Aorta (tissue), 5 donors: ENCODE data around the gene ACTR6. TPM values are rescaled to one million over a fixed set of nuclear protein-coding genes. Genes with fewer than 3 reads are reported as not detected.
"Not testable (repeated sequence)": the region's sequence is repeated elsewhere in the genome, so short reads cannot be mapped to it uniquely, and the experiment has no call there.

Source experiments
- ATAC-seq: fragments of 200-7000 bp; cut with Tn5 transposase; one replicate; pipeline ENCODE4 v1.9.1; 2022; ENCODE audit warnings: moderate library complexity; ENCODE audit not compliant: low FRiP score
- DNase-seq, 2 donors: peaks; one replicate each; pipeline ENCODE4 v3.0.0-alpha.2; 2020
- H3K27ac ChIP-seq, 2 donors: one replicate each; pipeline ENCODE4 v1.5.1; 2013; ENCODE audit warnings: low read length in 2 of 2, mild to moderate bottlenecking in 2 of 2, moderate library complexity in 2 of 2, control low read depth in 1 of 2, inconsistent platforms in 1 of 2, low read depth in 1 of 2
- H3K27me3 ChIP-seq, 2 donors: one replicate each; pipeline ENCODE4 v1.6.1; 2013; ENCODE audit warnings: control low read depth in 1 of 2, low read length in 1 of 2, mild to moderate bottlenecking in 1 of 2, moderate library complexity in 1 of 2; ENCODE audit not compliant: insufficient read depth in 2 of 2, control insufficient read depth in 1 of 2
- H3K36me3 ChIP-seq, 2 donors: one replicate each; pipeline ENCODE4 v1.6.1; 2013; ENCODE audit warnings: control low read depth in 1 of 2, low read length in 1 of 2, mild to moderate bottlenecking in 1 of 2; ENCODE audit not compliant: insufficient read depth in 2 of 2, control insufficient read depth in 1 of 2
- H3K4me1 ChIP-seq, 2 donors: one replicate each; pipeline ENCODE4 v1.6.1; 2013; ENCODE audit warnings: low read length in 2 of 2, control low read depth in 1 of 2, mild to moderate bottlenecking in 1 of 2, moderate library complexity in 1 of 2; ENCODE audit not compliant: insufficient read depth in 2 of 2, control insufficient read depth in 1 of 2
- H3K4me3 ChIP-seq, 2 donors: one replicate each; pipeline ENCODE4 v1.5.1; 2013; ENCODE audit warnings: low read length in 2 of 2, control low read depth in 1 of 2, mild to moderate bottlenecking in 1 of 2
- H3K9me3 ChIP-seq: one replicate; pipeline ENCODE4 v1.6.1; 2013; ENCODE audit warnings: mild to moderate bottlenecking, low read length; ENCODE audit not compliant: control insufficient read depth
- WGBS, 2 donors: extraction: QIAGEN DNeasy Blood & Tissue Kit; methylation state at CpG; one replicate each; pipeline ENCODE4 v1.1.7; 2013; 5-methylcytosine and 5-hydroxymethylcytosine counted together
- intact Hi-C, 2 donors: fragments of 100-400 bp; cut with DNase I; formaldehyde crosslinking; loops; one replicate each; pipeline versions ENCODE4 v1.14.2 to v1.15.0; 2022
- polyA plus RNA-seq, 2 donors: library from polyadenylated mRNA; stranded (reverse); fragments of 200-250 nt; gene quantifications; one replicate each; pipeline ENCODE4 v1.2.3, GENCODE V29; 2013
- total RNA-seq, 2 donors: library from RNA; stranded (reverse); fragmentation: NEBNext Ultra II Directional; extraction: Animal tissue kit (Norgen Biotek cat#: 25700); gene quantifications; one replicate each; pipeline ENCODE4 v1.2.1, GENCODE V29; 2021
- donor health status: healthy with polysubstance abuse.
- donor health status: Bipolar disorder and iron deficiency.
- donor health status: DM: no; HTN: no; CAD: no.
- donor health status: DM: no; HTN: no; CAD: no.
- donor health status: DM: yes; HTN: yes; CAD: no.

Gene ACTR6
- total and polyA plus RNA-seq, 4 donors: 21.4 to 37.7 (median 22.8) TPM

DNA sequence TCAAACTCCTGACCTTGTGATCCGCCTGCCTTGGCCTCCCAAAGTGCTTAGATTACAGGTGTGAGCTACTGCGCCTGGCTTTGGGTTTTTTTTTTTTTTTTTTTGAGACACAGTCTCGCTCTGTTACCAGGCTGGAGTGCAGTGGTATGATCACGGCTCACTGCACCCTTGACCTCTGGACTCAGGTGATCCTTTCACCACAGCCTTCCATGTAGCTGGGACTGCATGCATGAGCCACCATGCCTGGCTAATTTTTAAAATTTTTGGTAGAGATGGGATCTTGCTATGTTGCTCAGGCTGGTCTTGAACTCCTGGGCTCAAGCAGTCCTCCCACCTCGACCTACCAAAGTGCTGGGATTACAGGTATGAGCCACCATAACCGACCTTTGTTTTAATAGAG is 21.6 kb downstream of the ACTR6 start:
- ATAC-seq, H3K4me1 ChIP-seq, H3K9me3 ChIP-seq, intact Hi-C loops, H3K36me3 ChIP-seq, H3K4me3 ChIP-seq, H3K27ac ChIP-seq, DNase-seq, H3K27me3 ChIP-seq: not testable (repeated sequence)
- WGBS, 2 donors: 98% methylated on average over 6 of the region's 6 CpGs

- intact Hi-C loops: no loop called here
- DNase-seq (no peak), ATAC-seq (no peak)
- H3K4me1 ChIP-seq: no peaks in the 10 kb centered on the region
- no peak overlapping the region for H3K4me3 ChIP-seq
- no peaks in the 10 kb centered on the region for H3K27me3 ChIP-seq
- H3K36me3 ChIP-seq: peaks cover 0 to 4% of the 10 kb centered on the region in 2 donors
- no peak overlapping the region for H3K27ac ChIP-seq
- H3K9me3 ChIP-seq: no peaks in the 10 kb centered on the region
These were observed 24.9 kb downstream of the ACTR6 start for GRCh38 chr12:100225491-100225890.

- WGBS, 2 donors: 92 to 93% methylated on average over 5 of the region's 5 CpGs
- intact Hi-C loops: no loop called here
- Histone ChIP-seq H3K27ac (no peak overlapping the region), H3K9me3 (no peaks in the 10 kb centered on the region), H3K36me3 (no peaks in the 10 kb centered on the region), H3K27me3 (no peaks in the 10 kb centered on the region), H3K4me3 (no peak overlapping the region), H3K4me1 (no peaks in the 10 kb centered on the region)
- no peak for DNase-seq
- ATAC-seq: no peak
These were observed 28.5 kb downstream of the ACTR6 start for GRCh38 chr12:100229036-100229635.

- intact Hi-C loops: loop anchor here (10.0 kb wide), 2 partner anchors 325 to 505 kb away; no protein-coding TSS in a partner anchor
- Histone ChIP-seq H3K27me3 (no peaks in the 10 kb centered on the region), H3K4me1 (no peaks in the 10 kb centered on the region), H3K27ac (no peak overlapping the region), H3K4me3 (no peak overlapping the region), H3K36me3 (no peaks in the 10 kb centered on the region), H3K9me3 (no peaks in the 10 kb centered on the region)
- ATAC-seq (no peak), DNase-seq (no peak)
- 73 to 81% methylated on average over 4 of the region's 4 CpGs for WGBS, 2 donors
These were observed 29.3 kb downstream of the ACTR6 start for GRCh38 chr12:100229876-100230275.

- H3K27me3 ChIP-seq, H3K36me3 ChIP-seq, H3K9me3 ChIP-seq, DNase-seq, H3K27ac ChIP-seq, H3K4me3 ChIP-seq, ATAC-seq, H3K4me1 ChIP-seq: not testable (repeated sequence)
- intact Hi-C loops: loop anchor here (10.0 kb wide), 2 partner anchors 323 to 503 kb away; no protein-coding TSS in a partner anchor
- 81 to 82% methylated on average over 3 of the region's 3 CpGs for WGBS, 2 donors
These were observed 31.3 kb downstream of the ACTR6 start for GRCh38 chr12:100231873-100232272.

- intact Hi-C loops: loop anchor here (2.0 to 10.0 kb wide), 3 partner anchors 321 to 501 kb away; no protein-coding TSS in a partner anchor
- H3K4me3 ChIP-seq: no peak overlapping the region
- DNase-seq (no peak), ATAC-seq (peak; percentile 69)
- no peaks in the 10 kb centered on the region for H3K36me3 ChIP-seq
- H3K4me1 ChIP-seq: no peaks in the 10 kb centered on the region
- 17 to 18% methylated on average over 3 of the region's 3 CpGs for WGBS, 2 donors
- H3K9me3 ChIP-seq: no peaks in the 10 kb centered on the region
- H3K27me3 ChIP-seq: no peaks in the 10 kb centered on the region
- no peak overlapping the region for H3K27ac ChIP-seq
These were observed 33.6 kb downstream of the ACTR6 start for GRCh38 chr12:100234166-100234565.

DNA sequence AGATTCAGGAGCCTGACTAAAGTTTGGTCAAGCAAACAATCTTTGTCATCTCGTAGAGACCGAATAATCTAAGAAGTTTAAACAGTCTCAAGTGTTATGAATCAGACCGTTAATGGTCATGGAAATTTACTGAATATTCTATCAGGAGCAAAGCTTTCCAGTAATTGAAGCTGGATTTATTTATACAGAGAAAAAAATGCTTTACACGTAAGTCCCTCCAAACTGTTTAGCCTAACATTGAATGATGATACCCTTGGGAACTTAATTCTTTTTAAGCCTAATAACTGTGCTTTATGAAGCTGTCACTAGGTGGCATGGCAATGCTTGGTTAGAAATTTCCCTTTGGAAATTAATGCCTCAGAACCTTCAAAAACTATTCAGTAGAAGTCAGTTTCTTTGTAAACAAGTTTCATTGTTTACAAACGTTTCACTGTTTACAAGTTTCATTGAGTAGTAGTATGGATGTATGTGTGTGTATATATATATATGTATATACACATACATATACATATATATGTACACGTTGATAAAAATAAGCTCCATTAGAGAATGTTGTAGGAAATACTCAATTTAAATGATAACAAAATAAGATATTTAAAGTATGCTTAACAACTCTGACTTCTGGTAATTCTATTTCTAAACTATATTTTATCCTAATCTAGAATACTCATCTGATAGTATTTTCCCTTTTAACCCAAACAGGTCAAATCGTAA is 34.1 kb downstream of the ACTR6 start:
- H3K27me3 ChIP-seq: no peaks in the 10 kb centered on the region
- H3K9me3 ChIP-seq: no peaks in the 10 kb centered on the region
- no peak overlapping the region for H3K4me3 ChIP-seq
- intact Hi-C loops: loop anchor here (2.0 to 10.0 kb wide), 4 partner anchors 320 to 500 kb away; no protein-coding TSS in a partner anchor
- no peaks in the 10 kb centered on the region for H3K36me3 ChIP-seq
- no peaks in the 10 kb centered on the region for H3K4me1 ChIP-seq
- ATAC-seq (peak; percentile 83), DNase-seq (no peak)
- H3K27ac ChIP-seq: no peak overlapping the region
- WGBS, 2 donors: 16 to 22% methylated on average over 7 of the region's 7 CpGs

- H3K4me3 ChIP-seq: no peak overlapping the region
- ATAC-seq (no peak), DNase-seq (no peak)
- H3K9me3 ChIP-seq: no peaks in the 10 kb centered on the region
- no peaks in the 10 kb centered on the region for H3K27me3 ChIP-seq
- H3K27ac ChIP-seq: no peak overlapping the region
- H3K4me1 ChIP-seq: no peaks in the 10 kb centered on the region
- no peaks in the 10 kb centered on the region for H3K36me3 ChIP-seq
- 91 to 97% methylated on average over 3 of the region's 3 CpGs for WGBS, 2 donors
- intact Hi-C loops: loop anchor here (5.0 to 10.0 kb wide), 3 partner anchors 316 to 496 kb away; no protein-coding TSS in a partner anchor
These were observed 38.2 kb downstream of the ACTR6 start for GRCh38 chr12:100238801-100239200.

GRCh38 chr12:100239589-100239988 is 39.0 kb downstream of the ACTR6 start:
- DNase-seq: no peak
- WGBS, 2 donors: 96 to 98% methylated on average over 1 of the region's 1 CpG
- H3K36me3 ChIP-seq: no peaks in the 10 kb centered on the region
- H3K27me3 ChIP-seq: no peaks in the 10 kb centered on the region
- intact Hi-C loops: loop anchor here (5.0 to 10.0 kb wide), 3 partner anchors 315 to 495 kb away; no protein-coding TSS in a partner anchor
- H3K27ac ChIP-seq: no peak overlapping the region
- H3K4me3 ChIP-seq: no peak overlapping the region
- no peaks in the 10 kb centered on the region for H3K9me3 ChIP-seq
- no peaks in the 10 kb centered on the region for H3K4me1 ChIP-seq
- no peak for ATAC-seq
